ENCODE data around the gene ZNRF1. TPM values are rescaled to one million over a fixed set of nuclear protein-coding genes. Genes with fewer than 3 reads are reported as not detected.

Gene ZNRF1
- total RNA-seq, 1 donor = 20.7 TPM

GRCh38 chr16:75000481-75001081 is 1.8 kb downstream of the ZNRF1 start:
- no peak for TF ChIP-seq CTCF (IDR thresholded peaks at IDR 0.05; ENCODE audit: insufficient read depth, low read depth, low read length)
- DNase-seq (ENCODE audit: low read depth) = no peak
- peak overlapping the region; percentile 78 for H3K4me3 ChIP-seq (ENCODE audit: low read depth, low read length)

GRCh38 chr16:75002474-75002873 is 3.6 kb downstream of the ZNRF1 start:
- no peak for DNase-seq (ENCODE audit: low read depth)
- no peak for TF ChIP-seq CTCF (IDR thresholded peaks at IDR 0.05; ENCODE audit: insufficient read depth, low read depth, low read length)
- H3K4me3 ChIP-seq (ENCODE audit: low read depth, low read length) = no peak overlapping the region

- no peak for DNase-seq (ENCODE audit: low read depth)
- no peak overlapping the region for H3K4me3 ChIP-seq (ENCODE audit: low read depth, low read length)
- TF ChIP-seq CTCF (IDR thresholded peaks at IDR 0.05; ENCODE audit: insufficient read depth, low read depth, low read length) = no peak
Observed at GRCh38 chr16:75003931-75004330, 5.1 kb downstream of the ZNRF1 start.

- no peak for TF ChIP-seq CTCF (IDR thresholded peaks at IDR 0.05; ENCODE audit: insufficient read depth, low read depth, low read length)
- no peak for DNase-seq (ENCODE audit: low read depth)
Observed at GRCh38 chr16:75004460-75004859, 5.6 kb downstream of the ZNRF1 start.

GRCh38 chr16:75005697-75006096 is 6.9 kb downstream of the ZNRF1 start:
- H3K4me3 ChIP-seq (ENCODE audit: low read depth, low read length) = no peak overlapping the region
- no peak for DNase-seq (ENCODE audit: low read depth)
- TF ChIP-seq CTCF (IDR thresholded peaks at IDR 0.05; ENCODE audit: insufficient read depth, low read depth, low read length) = no peak

More at GRCh38 chr16:75004460-75004859, 5.6 kb downstream of the ZNRF1 start:
- no peak overlapping the region for H3K4me3 ChIP-seq (ENCODE audit: low read depth, low read length)

GRCh38 chr16:75007443-75007842 is 8.6 kb downstream of the ZNRF1 start:
- H3K4me3 ChIP-seq (ENCODE audit: low read depth, low read length) = no peak overlapping the region
- no peak for TF ChIP-seq CTCF (IDR thresholded peaks at IDR 0.05; ENCODE audit: insufficient read depth, low read depth, low read length)
- no peak for DNase-seq (ENCODE audit: low read depth)

GRCh38 chr16:75010427-75010826 is 11.6 kb downstream of the ZNRF1 start:
- no peak for TF ChIP-seq CTCF (IDR thresholded peaks at IDR 0.05; ENCODE audit: insufficient read depth, low read depth, low read length)
- DNase-seq (ENCODE audit: low read depth) = no peak
- no peak overlapping the region for H3K4me3 ChIP-seq (ENCODE audit: low read depth, low read length)
